ENCODE data around the gene GRIA1. TPM values are rescaled to one million over a fixed set of nuclear protein-coding genes. Genes with fewer than 3 reads are reported as not detected.

GRIA1 gene
- polyA plus RNA-seq, 6 donors from 2014 or later = not detected

DNA sequence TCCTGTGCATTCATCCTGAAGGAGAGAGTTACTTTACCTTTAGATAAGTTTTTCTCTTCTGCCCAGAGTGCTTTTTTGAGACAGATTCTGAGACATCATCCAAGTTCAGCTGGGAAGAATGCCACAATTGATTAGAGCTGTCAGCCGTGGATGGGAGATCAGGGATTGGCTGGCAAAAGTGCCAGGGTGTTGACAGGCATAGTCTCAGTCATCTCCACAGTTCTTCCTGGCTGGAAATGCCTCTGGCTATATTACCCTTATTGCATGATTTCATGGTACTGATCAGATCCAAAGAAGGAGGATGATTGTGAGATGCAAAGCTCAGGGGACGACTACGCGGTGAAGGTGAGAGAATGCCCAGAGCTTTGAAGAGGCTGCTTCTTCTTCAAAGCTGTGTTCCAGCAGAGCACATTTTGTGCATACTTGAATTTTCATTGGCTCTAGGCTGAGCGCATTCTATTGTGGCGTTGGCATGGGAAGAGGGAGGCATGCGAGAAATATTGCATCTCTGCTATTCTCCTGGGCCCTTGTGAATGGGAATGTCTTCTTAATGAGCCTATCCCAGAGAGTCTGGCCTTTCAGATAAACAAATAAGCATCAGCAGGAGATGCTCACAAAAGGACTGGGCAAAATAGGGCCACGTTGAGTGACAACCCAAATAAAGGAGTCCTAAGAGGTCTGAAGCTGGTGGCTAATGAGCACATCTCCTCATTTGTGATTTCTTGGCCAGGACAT is 82.1 kb downstream of the GRIA1 start:
- Mint-ChIP-seq H3K27ac (no peak overlapping the region), H3K27me3 (no peaks in the 10 kb centered on the region), H3K4me3 (no peak overlapping the region), H3K9me3 (peaks cover 0 to 5% (median 0%) of the 10 kb centered on the region in 7 donors), H3K36me3 (no peaks in the 10 kb centered on the region), H3K4me1 (no peaks in the 10 kb centered on the region)
- DNase-seq (no peak), ATAC-seq (ENCODE audit: low read depth in 2 of 2) (no peak)

DNA sequence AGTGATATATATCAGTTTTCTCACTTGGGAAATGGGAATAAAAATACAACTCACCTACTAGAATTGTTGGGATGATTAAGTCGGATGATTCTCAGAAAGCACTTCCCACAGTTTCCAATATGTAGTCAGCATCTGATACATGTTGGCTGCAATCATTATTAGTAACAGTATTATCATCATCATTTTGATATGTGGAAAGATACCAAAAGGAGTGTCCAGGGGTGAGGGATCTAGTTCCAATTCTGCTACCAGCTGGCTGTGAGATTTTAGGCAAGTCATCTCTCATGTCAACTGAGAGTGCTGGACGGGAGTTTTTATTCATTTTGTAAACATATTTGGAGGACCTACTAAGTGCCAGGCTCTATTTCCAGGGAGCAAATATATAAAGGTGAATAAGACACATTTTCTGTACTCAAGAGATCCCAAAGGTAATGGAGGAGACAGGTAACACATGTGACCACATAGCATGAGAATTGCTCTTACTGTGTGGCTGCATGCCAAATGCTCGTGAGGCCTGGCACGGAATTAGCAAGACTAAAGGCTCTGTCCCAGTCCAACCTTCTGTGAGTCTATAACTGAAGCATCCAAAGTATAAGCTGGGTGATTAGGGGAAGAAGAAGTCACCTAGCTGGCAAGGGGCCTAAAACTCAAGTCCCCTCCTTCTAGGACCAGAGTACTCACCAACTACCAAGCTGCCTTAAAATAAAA is 83.0 kb downstream of the GRIA1 start:
- Mint-ChIP-seq H3K27me3 (no peaks in the 10 kb centered on the region), H3K9me3 (peaks cover 0 to 6% (median 0%) of the 10 kb centered on the region in 7 donors), H3K27ac (no peak overlapping the region), H3K4me3 (no peak overlapping the region), H3K4me1 (no peaks in the 10 kb centered on the region), H3K36me3 (no peaks in the 10 kb centered on the region)
- no peak for DNase-seq
- no peak for ATAC-seq (ENCODE audit: low read depth in 2 of 2)

DNA sequence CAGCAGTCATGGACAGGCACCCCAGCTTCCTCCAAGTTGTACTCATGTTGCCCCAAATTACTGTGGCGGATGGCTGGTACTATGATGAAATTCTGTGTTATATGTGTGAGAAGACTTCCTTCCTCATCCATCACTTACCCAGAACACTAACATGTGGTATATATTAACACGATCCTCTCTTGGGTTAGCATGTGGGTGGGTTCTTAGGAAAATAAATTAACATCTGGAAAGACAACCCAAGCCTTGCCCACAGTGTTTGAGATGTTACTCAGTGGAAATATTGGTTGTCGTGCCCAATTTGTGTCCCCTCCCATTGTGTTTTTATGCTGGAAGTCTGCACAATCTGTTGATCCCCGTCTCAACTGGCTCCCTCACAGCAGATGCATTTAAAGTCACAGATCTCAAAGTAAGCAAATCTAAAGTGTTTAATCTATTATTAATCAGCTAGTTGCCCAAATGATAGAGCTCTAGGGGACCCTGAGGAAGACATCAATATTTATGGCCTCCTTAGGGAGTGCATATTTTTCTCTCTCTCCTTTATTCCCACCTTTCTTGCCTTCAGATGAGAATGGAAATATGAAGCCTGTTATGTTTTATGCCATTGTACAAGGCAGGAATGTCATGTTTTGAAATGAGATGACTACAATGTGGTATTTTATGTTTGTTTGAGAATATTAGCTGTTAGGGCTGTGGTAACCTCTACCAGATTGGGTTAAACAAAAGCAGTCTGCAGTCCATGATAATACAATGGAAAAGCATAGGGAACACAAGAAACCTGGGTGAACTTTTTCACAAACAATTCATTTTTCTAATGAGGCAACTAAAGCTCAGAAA is 93.9 kb downstream of the GRIA1 start:
- H3K4me3 Mint-ChIP-seq = no peak overlapping the region
- no peak for ATAC-seq (ENCODE audit: low read depth in 2 of 2)
- peaks cover 0 to 5% (median 0%) of the 10 kb centered on the region in 7 donors for H3K9me3 Mint-ChIP-seq
- no peak for DNase-seq
- no peak overlapping the region for H3K27ac Mint-ChIP-seq
- H3K27me3 Mint-ChIP-seq = no peaks in the 10 kb centered on the region
- H3K4me1 Mint-ChIP-seq = no peaks in the 10 kb centered on the region
- H3K36me3 Mint-ChIP-seq = no peaks in the 10 kb centered on the region

DNA sequence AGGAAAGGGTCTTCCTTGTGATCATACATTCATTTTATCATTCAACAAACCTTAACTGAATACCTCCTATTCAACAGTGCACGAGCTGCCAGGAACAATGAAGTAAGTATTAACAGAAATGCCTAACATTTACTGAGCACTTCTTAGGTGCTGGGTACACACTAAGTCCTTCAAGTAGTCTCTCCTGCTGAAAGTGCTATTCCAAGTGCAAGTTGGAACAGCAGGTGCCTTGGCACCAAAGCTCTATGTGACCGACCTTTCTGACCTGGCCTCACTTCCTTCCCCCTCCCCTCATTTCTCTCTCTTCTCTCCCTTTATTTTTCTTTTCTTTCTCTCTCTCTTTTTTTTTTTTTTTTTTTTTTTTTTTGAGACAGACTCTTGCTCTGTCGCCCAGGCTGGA is 94.5 kb downstream of the GRIA1 start:
- H3K27ac Mint-ChIP-seq = no peak overlapping the region
- no peak for ATAC-seq (ENCODE audit: low read depth in 2 of 2)
- no peaks in the 10 kb centered on the region for H3K4me1 Mint-ChIP-seq
- DNase-seq = no peak
- H3K36me3 Mint-ChIP-seq = no peaks in the 10 kb centered on the region
- H3K27me3 Mint-ChIP-seq = no peaks in the 10 kb centered on the region
- H3K9me3 Mint-ChIP-seq = peaks cover 0 to 5% (median 0%) of the 10 kb centered on the region in 7 donors
- no peak overlapping the region for H3K4me3 Mint-ChIP-seq

DNA sequence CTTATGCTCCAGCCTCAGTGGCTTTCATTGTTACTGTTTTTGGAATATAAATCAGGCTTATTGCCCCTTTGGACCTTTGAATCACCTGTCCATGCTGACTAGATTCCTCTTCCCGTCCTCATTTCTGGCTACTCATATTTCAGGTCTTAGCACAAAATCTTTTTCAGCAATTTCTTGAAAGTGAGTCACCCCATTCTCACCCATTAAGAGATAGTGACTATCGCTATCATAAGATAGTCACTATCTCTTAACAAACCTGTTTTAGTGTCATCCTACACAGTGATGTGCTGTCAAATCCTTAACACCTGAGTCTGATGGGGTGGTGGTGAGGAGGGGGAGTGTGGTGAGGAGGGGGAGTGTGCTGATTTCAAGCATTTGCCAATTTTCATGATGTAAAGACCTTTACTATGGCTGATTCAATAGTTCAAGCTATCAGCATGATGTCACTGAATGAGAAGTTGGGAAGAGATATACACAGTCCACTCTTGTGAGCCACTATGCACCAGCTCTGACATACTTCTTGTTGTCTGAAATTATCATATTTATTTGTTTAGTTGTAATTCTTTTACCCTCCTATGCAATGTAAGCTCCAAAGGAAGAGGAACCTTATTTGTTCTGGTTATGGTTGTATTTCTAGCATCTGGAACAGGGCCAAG is 95.3 kb downstream of the GRIA1 start:
- peaks cover 0 to 5% (median 0%) of the 10 kb centered on the region in 7 donors for H3K9me3 Mint-ChIP-seq
- no peak for ATAC-seq (ENCODE audit: low read depth in 2 of 2)
- DNase-seq = no peak
- H3K27me3 Mint-ChIP-seq = no peaks in the 10 kb centered on the region
- H3K27ac Mint-ChIP-seq = no peak overlapping the region
- H3K4me3 Mint-ChIP-seq = no peak overlapping the region
- H3K4me1 Mint-ChIP-seq = no peaks in the 10 kb centered on the region
- no peaks in the 10 kb centered on the region for H3K36me3 Mint-ChIP-seq

DNA sequence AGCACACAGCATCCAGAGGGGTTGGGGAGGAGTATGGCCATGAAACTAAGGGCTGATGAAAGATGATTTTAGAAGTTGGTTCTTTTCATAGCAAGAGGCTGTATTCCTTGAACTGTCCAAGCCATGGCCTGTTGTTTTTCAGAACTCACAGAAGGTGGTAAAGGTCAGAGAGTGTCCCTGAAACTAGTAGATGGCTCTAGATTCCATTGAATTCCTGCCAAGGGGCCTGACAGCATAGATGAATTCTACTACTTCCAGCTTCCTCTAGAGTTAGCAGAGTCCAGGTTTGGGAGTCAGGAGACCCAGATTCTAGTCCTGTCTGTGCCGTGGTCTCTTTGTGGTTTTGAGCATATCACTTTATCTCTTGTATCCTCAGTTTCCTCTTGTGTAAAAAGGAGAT is 101.6 kb downstream of the GRIA1 start:
- Mint-ChIP-seq H3K4me3 (no peak overlapping the region), H3K36me3 (no peaks in the 10 kb centered on the region), H3K27ac (no peak overlapping the region), H3K27me3 (no peaks in the 10 kb centered on the region), H3K9me3 (peaks cover 0 to 6% (median 0%) of the 10 kb centered on the region in 7 donors), H3K4me1 (no peaks in the 10 kb centered on the region)
- no peak for ATAC-seq (ENCODE audit: low read depth in 2 of 2)
- no peak for DNase-seq

DNA sequence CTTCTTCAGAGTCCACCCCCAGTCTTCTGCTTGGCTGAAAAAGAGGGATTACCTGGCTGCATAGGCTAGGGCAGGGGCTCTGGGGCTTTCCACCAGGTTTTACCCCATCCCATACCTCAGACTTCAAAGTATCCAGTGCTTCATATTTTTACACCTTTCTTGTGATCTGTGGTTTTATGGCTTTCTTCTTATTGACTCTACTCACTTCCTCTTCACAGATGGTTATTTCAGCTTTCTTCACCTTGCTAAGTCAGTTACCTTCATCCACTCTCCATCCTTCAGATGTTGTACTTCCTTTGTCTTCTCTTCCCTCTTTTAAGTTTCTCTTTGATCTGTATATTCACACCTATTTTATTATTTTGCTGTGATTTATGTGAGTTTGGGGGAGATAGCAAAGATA is 104.3 kb downstream of the GRIA1 start:
- Mint-ChIP-seq H3K4me1 (no peaks in the 10 kb centered on the region), H3K36me3 (no peaks in the 10 kb centered on the region), H3K27ac (no peak overlapping the region), H3K9me3 (peaks cover 0 to 5% (median 0%) of the 10 kb centered on the region in 7 donors), H3K27me3 (peaks cover 0 to 7% (median 0%) of the 10 kb centered on the region in 3 donors), H3K4me3 (no peak overlapping the region)
- DNase-seq (no peak), ATAC-seq (ENCODE audit: low read depth in 2 of 2) (no peak)

DNA sequence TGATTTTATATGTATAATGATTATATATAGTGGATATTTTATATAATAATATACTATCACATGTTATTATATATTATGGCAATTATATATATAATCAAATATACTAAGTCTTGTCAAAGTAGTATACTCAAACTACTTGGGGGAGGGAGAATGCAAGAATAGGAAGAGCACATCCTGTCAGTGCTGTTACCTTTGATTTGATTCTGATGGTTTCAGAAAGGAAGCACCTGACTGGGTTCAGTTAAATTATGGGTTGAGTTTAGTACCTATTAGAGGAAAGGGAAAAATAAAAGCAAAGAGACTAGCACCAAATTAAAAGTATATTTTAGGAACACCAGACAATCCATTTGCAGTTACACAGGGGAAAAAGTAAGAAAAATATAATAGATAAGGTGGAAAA is 107.6 kb downstream of the GRIA1 start:
- H3K4me3 Mint-ChIP-seq = no peak overlapping the region
- peaks cover 0 to 8% (median 0%) of the 10 kb centered on the region in 3 donors for H3K27me3 Mint-ChIP-seq
- H3K36me3 Mint-ChIP-seq = no peaks in the 10 kb centered on the region
- H3K4me1 Mint-ChIP-seq = no peaks in the 10 kb centered on the region
- DNase-seq (no peak), ATAC-seq (ENCODE audit: low read depth in 2 of 2) (no peak)
- peaks cover 0 to 5% (median 0%) of the 10 kb centered on the region in 7 donors for H3K9me3 Mint-ChIP-seq
- H3K27ac Mint-ChIP-seq = no peak overlapping the region

DNA sequence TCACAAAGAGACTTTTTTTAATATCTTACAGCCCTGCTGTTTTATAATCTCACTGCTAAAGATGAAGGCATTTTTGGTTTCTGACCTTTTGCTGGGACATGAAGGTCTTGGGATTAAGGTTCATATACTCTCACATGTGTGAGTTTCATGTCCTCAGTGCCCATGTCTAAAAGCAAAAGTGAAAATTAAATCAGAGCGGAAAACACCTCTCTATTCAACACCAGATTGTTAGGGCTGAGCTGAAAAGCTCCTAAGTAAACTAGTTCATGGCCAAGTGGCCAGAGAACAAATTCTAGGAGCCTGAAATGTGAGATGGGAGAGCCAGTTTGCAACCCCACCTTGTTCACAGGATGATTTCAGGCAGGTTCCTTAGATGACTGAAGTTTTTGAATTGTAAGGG is 110.9 kb downstream of the GRIA1 start:
- DNase-seq (no peak), ATAC-seq (ENCODE audit: low read depth in 2 of 2) (no peak)
- Mint-ChIP-seq H3K27me3 (peaks cover 0 to 8% (median 0%) of the 10 kb centered on the region in 3 donors), H3K9me3 (peaks cover 0 to 2% (median 0%) of the 10 kb centered on the region in 7 donors), H3K4me1 (no peaks in the 10 kb centered on the region), H3K27ac (no peak overlapping the region), H3K4me3 (no peak overlapping the region), H3K36me3 (no peaks in the 10 kb centered on the region)

DNA sequence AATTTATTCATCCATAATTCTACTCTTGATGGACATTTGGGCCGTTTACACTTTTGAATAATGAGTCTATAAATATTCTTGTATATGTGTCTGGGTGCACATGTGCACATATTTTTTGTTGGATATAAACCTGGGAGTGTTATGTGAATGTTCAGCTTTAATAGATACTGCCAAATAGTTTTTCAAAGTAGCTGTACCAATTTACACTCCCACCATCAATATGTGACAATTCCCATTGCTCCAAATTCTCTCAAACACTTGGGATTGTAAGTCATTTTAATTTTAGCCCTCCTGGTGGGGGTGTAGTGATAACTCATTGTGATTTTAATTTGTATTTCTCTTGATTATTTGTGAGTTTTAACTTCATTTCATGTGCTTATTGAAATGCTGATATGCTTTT is 114.9 kb downstream of the GRIA1 start:
- H3K4me3 Mint-ChIP-seq = no peak overlapping the region
- DNase-seq = no peak
- ATAC-seq (ENCODE audit: low read depth in 2 of 2) = no peak
- H3K36me3 Mint-ChIP-seq = no peaks in the 10 kb centered on the region
- no peak overlapping the region for H3K27ac Mint-ChIP-seq
- no peaks in the 10 kb centered on the region for H3K27me3 Mint-ChIP-seq
- H3K9me3 Mint-ChIP-seq = no peaks in the 10 kb centered on the region
- no peaks in the 10 kb centered on the region for H3K4me1 Mint-ChIP-seq

DNA sequence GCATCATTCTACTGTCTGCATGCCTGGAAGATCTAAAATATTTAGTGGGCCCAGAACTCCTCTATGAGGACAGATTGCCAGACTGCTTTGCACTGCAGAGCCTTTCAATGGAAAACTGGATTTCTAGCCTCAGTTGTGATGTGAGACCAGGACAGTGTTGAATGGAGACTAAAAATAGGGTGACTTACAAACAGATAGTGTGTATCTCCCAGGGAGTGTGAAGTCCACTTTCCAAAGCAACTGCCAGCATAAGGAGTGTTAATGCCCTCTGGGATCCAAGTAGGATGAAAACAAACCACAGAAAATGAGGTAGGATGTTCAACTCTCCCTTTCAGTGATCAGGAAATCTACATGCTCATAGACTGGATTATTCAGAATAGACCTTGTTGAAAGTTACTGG is 119.5 kb downstream of the GRIA1 start:
- Mint-ChIP-seq H3K36me3 (no peaks in the 10 kb centered on the region), H3K27me3 (peaks cover 0 to 9% (median 7%) of the 10 kb centered on the region in 3 donors), H3K4me1 (no peaks in the 10 kb centered on the region), H3K9me3 (peaks cover 0 to 4% (median 0%) of the 10 kb centered on the region in 7 donors), H3K4me3 (no peak overlapping the region), H3K27ac (peak overlapping the region in 1 of 6 donors; percentile 21)
- ATAC-seq (ENCODE audit: low read depth in 2 of 2) = no peak
- DNase-seq = no peak

DNA sequence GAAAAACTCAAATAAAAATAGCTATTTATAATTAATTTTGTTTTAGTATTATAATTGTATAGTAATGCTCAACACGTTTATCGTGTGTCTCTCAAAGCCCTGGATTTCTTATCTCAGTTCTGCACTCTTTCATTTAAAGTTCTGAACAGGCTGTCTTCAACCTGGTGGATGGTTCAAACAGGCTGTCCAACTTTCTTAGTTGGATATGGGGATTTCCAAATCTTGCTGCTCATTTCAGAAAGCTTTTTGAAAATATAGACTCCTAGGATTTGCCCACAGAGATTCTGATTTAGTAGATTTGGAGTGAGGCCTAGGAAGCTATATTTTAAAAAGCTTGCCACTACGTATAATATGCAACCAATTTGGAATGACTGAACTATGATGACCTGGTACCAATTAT is 120.3 kb downstream of the GRIA1 start:
- Mint-ChIP-seq H3K27ac (no peak overlapping the region), H3K4me3 (no peak overlapping the region), H3K9me3 (peaks cover 0 to 4% (median 0%) of the 10 kb centered on the region in 7 donors), H3K36me3 (no peaks in the 10 kb centered on the region), H3K4me1 (no peaks in the 10 kb centered on the region), H3K27me3 (peaks cover 0 to 9% (median 7%) of the 10 kb centered on the region in 3 donors)
- no peak for DNase-seq
- no peak for ATAC-seq (ENCODE audit: low read depth in 2 of 2)

DNA sequence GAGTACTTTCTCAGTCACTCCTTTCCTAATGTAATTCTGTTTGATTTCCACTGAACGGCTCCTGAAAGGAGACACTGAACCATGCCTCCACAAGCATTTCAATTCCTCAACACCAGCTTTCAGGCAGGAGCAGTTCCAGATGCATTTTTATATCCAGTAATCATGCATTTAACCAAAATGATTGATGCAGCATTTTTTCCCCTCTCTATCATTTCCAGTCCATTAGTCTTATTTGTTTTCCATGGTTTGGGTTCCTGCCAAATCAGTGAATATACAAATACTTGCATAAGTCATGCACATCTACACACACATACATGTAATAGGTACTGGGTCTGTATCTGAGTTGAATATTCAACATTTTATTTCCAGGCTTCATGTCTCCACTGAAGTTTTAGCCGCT is 122.7 kb downstream of the GRIA1 start:
- ATAC-seq (ENCODE audit: low read depth in 2 of 2) = no peak

More for the DNA sequence above, 122.7 kb downstream of the GRIA1 start:
- Mint-ChIP-seq H3K27me3 (peaks cover 0 to 9% (median 7%) of the 10 kb centered on the region in 3 donors), H3K9me3 (peaks cover 0 to 10% (median 2%) of the 10 kb centered on the region in 7 donors), H3K27ac (no peak overlapping the region), H3K4me1 (no peaks in the 10 kb centered on the region), H3K36me3 (no peaks in the 10 kb centered on the region), H3K4me3 (no peak overlapping the region)
- no peak for DNase-seq

Data from naive B cell (primary cell).